HuH-7.5 (cell line): Measurements from ENCODE around the gene TIMM8B.
"Not testable (repeated sequence)": the region's sequence is repeated elsewhere in the genome, so short reads cannot be mapped to it uniquely, and the experiment has no call there.

Experiments
- DNase-seq: peaks from one replicate; pipeline ENCODE4 v3.0.0; 2011; ENCODE audit warnings: low spot score

TIMM8B gene

GRCh38 chr11:112073941-112074811, 12.4 kb downstream of the TIMM8B start, which contains the start of the genes NKAPD1 and PIH1D2:
TSS of gene NKAPD1 (plus strand) at chr11:112074299. CDS start at chr11:112075575, 1,276 bp downstream.
TSS of gene PIH1D2 (minus strand) at chr11:112074017. CDS start at chr11:112073174, 843 bp downstream.
- DNase-seq: peak; percentile 49

GRCh38 chr11:112062923-112063322, 23.6 kb downstream of the TIMM8B start:
- no peak for DNase-seq

GRCh38 chr11:112058103-112058502, 28.5 kb downstream of the TIMM8B start:
- no peak for DNase-seq

- no peak for DNase-seq
These were observed 29.4 kb downstream of the TIMM8B start for GRCh38 chr11:112057170-112057569.

GRCh38 chr11:112051768-112052167, 34.8 kb downstream of the TIMM8B start:
- no peak for DNase-seq

- DNase-seq: no peak
These were observed 35.8 kb downstream of the TIMM8B start for GRCh38 chr11:112050721-112051120.

GRCh38 chr11:112049777-112050176, 36.8 kb downstream of the TIMM8B start:
- DNase-seq: no peak

- DNase-seq: not testable (repeated sequence)
These were observed 38.3 kb downstream of the TIMM8B start for GRCh38 chr11:112048256-112048655.

GRCh38 chr11:112046647-112047046, 39.9 kb downstream of the TIMM8B start:
- not testable (repeated sequence) for DNase-seq

GRCh38 chr11:112044961-112045360, 41.6 kb downstream of the TIMM8B start:
- DNase-seq: no peak

GRCh38 chr11:112042961-112043304, 43.6 kb downstream of the TIMM8B start:
- no peak for DNase-seq

GRCh38 chr11:112042161-112042960, 44.2 kb downstream of the TIMM8B start:
- DNase-seq: no peak

- DNase-seq: no peak
These were observed 49.0 kb downstream of the TIMM8B start for GRCh38 chr11:112037527-112037926.
